PC-9 (cell line): ENCODE results near the gene GBP5.

Experiments
- EZH2 ChIP-seq: fragments of 200-600 bp; sonication (generic); IDR thresholded peaks from 2 replicates; pipeline ENCODE4 v1.8.0; 2017; ENCODE audit warnings: antibody characterized with exemption, low read depth
- TF ChIP-seq, protein P1 (sequence below): fragments of 200-600 bp; sonication (generic); conservative IDR thresholded peaks from 2 replicates; pipeline ENCODE4 v1.6.1; 2017; ENCODE audit warnings: mixed run types, antibody characterized with exemption, mild to moderate bottlenecking, moderate library complexity

- no peak for TF ChIP-seq EZH2
- TF ChIP-seq, protein P1, sequence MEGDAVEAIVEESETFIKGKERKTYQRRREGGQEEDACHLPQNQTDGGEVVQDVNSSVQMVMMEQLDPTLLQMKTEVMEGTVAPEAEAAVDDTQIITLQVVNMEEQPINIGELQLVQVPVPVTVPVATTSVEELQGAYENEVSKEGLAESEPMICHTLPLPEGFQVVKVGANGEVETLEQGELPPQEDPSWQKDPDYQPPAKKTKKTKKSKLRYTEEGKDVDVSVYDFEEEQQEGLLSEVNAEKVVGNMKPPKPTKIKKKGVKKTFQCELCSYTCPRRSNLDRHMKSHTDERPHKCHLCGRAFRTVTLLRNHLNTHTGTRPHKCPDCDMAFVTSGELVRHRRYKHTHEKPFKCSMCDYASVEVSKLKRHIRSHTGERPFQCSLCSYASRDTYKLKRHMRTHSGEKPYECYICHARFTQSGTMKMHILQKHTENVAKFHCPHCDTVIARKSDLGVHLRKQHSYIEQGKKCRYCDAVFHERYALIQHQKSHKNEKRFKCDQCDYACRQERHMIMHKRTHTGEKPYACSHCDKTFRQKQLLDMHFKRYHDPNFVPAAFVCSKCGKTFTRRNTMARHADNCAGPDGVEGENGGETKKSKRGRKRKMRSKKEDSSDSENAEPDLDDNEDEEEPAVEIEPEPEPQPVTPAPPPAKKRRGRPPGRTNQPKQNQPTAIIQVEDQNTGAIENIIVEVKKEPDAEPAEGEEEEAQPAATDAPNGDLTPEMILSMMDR: no peak
Observed at GRCh38 chr1:89262643-89263042, 10.0 kb downstream of the GBP5 start.
